Gastrocnemius medialis (tissue), 4 donors: ENCODE measurements around the gene SPATA16.

ENCODE experiments used
- POLR2A ChIP-seq, 2 donors: fragments of 450-650 bp; IDR thresholded peaks; one replicate each; pipeline ENCODE4 v1.6.1; 2017; ENCODE audit warnings: antibody characterized with exemption in 2 of 2, mild to moderate bottlenecking in 2 of 2, moderate library complexity in 2 of 2
- TF ChIP-seq, protein P1 (sequence below), 5 experiments: fragments of 450-650 bp in 3 of 5; fragments of 200-600 bp in 2 of 5; sonication (generic) in 2 of 5; IDR thresholded peaks in 4 of 5; conservative IDR thresholded peaks in 1 of 5; 1 replicate in 4 of 5; 2 replicates in 1 of 5; pipeline ENCODE4 v1.5.1; 2016 to 2019; ENCODE audit warnings: antibody characterized with exemption in 5 of 5, mild to moderate bottlenecking in 3 of 5, moderate library complexity in 3 of 5

DNA sequence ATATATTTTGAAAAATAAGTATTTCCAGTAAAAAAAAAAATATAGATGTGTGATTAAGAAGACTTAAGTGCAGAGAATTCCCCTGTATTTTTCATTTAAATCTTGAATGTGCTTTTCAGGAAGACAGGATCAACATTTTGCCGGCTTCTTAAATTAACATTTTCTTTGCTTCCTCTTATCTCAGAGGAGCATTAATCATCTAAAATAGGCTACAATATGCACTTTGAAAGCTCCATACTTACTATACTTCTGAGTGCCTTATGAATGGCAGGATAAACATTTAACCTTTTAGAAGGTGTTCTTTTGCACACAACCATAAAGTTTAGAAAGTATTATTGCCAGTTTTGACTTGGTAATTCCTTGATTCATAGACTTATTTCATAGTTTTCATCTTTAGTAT, 226.2 kb downstream of the SPATA16 start:
- TF ChIP-seq, protein P1, sequence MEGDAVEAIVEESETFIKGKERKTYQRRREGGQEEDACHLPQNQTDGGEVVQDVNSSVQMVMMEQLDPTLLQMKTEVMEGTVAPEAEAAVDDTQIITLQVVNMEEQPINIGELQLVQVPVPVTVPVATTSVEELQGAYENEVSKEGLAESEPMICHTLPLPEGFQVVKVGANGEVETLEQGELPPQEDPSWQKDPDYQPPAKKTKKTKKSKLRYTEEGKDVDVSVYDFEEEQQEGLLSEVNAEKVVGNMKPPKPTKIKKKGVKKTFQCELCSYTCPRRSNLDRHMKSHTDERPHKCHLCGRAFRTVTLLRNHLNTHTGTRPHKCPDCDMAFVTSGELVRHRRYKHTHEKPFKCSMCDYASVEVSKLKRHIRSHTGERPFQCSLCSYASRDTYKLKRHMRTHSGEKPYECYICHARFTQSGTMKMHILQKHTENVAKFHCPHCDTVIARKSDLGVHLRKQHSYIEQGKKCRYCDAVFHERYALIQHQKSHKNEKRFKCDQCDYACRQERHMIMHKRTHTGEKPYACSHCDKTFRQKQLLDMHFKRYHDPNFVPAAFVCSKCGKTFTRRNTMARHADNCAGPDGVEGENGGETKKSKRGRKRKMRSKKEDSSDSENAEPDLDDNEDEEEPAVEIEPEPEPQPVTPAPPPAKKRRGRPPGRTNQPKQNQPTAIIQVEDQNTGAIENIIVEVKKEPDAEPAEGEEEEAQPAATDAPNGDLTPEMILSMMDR (IDR thresholded peaks at IDR 0.05 in 4 of 5, conservative IDR thresholded peaks at IDR 0.05 in 1 of 5), result no peak
- no peak for TF ChIP-seq POLR2A (IDR thresholded peaks at IDR 0.05)
